H9 (cell line): ENCODE data around the gene CHSY1. TPM values are rescaled to one million over a fixed set of nuclear protein-coding genes. Genes with fewer than 3 reads are reported as not detected.

Experiments
- DNase-seq: peaks from one replicate; pipeline ENCODE4 v3.0.0-alpha.2; 2017
- H2AFZ ChIP-seq: one replicate; pipeline ENCODE4 v1.6.1; 2013; ENCODE audit warnings: mild to moderate bottlenecking, low read length, control low read depth, moderate library complexity
- H2AK5ac ChIP-seq: 2 replicates; pipeline ENCODE4 v1.6.1; 2013; ENCODE audit warnings: low read length, control low read depth, mixed read lengths; ENCODE audit not compliant: insufficient read length
- H2BK120ac ChIP-seq: one replicate; pipeline ENCODE4 v1.6.1; 2013; ENCODE audit warnings: low read depth, mild to moderate bottlenecking, low read length, control low read depth, inconsistent platforms; ENCODE audit not compliant: poor library complexity, severe bottlenecking
- H2BK12ac ChIP-seq: 2 replicates; pipeline ENCODE4 v1.6.1; 2013; ENCODE audit warnings: low read length, control low read depth, mixed read lengths, low read depth; ENCODE audit not compliant: insufficient read length
- H2BK15ac ChIP-seq: 2 replicates; pipeline ENCODE4 v1.6.1; 2013; ENCODE audit warnings: low read depth, low read length, control low read depth
- H2BK20ac ChIP-seq: one replicate; pipeline ENCODE4 v1.6.1; 2013; ENCODE audit warnings: low read depth, mild to moderate bottlenecking, low read length, control low read depth, inconsistent platforms; ENCODE audit not compliant: poor library complexity, severe bottlenecking
- H2BK5ac ChIP-seq: 2 replicates; pipeline ENCODE4 v1.6.1; 2013; ENCODE audit warnings: low read length, control low read depth, mixed read lengths; ENCODE audit not compliant: insufficient read length
- H3K14ac ChIP-seq: 2 replicates; pipeline ENCODE4 v1.6.1; 2013; ENCODE audit warnings: low read length, control low read depth; ENCODE audit not compliant: insufficient read depth
- H3K18ac ChIP-seq: 2 replicates; pipeline ENCODE4 v1.6.1; 2013; ENCODE audit warnings: low read depth, mild to moderate bottlenecking, mixed read lengths, low read length, control low read depth; ENCODE audit not compliant: insufficient read length
- H3K23ac ChIP-seq: 2 replicates; pipeline ENCODE4 v1.6.1; 2013; ENCODE audit warnings: low read length, control low read depth, mixed read lengths, low read depth; ENCODE audit not compliant: insufficient read length
- H3K23me2 ChIP-seq: 2 replicates; pipeline ENCODE4 v1.6.1; 2013; ENCODE audit warnings: low read depth, mild to moderate bottlenecking, mixed read lengths, low read length, control low read depth; ENCODE audit not compliant: insufficient read length, poor library complexity, severe bottlenecking
- H3K27ac ChIP-seq: 2 replicates; pipeline ENCODE4 v1.5.1; 2013; ENCODE audit warnings: low read length, control low read depth, mixed read lengths, low read depth; ENCODE audit not compliant: insufficient read length
- H3K27me3 ChIP-seq: 2 replicates; pipeline ENCODE4 v1.6.1; 2013; ENCODE audit warnings: low read length, control low read depth, inconsistent platforms; ENCODE audit not compliant: insufficient read depth
- H3K4ac ChIP-seq: 2 replicates; pipeline ENCODE4 v1.6.1; 2013; ENCODE audit warnings: low read depth, mild to moderate bottlenecking, control low read depth, inconsistent platforms, low read length, moderate library complexity
- H3K4me1 ChIP-seq: 2 replicates; pipeline ENCODE4 v1.6.1; 2013; ENCODE audit warnings: low read length, control low read depth, inconsistent platforms; ENCODE audit not compliant: insufficient read depth
- H3K4me2 ChIP-seq: 2 replicates; pipeline ENCODE4 v1.6.1; 2013; ENCODE audit warnings: low read length, control low read depth, mixed read lengths; ENCODE audit not compliant: insufficient read length, insufficient read depth
- H3K56ac ChIP-seq: 2 replicates; pipeline ENCODE4 v1.6.1; 2013; ENCODE audit warnings: low read depth, mild to moderate bottlenecking, mixed read lengths, low read length, control low read depth; ENCODE audit not compliant: insufficient read length
- H3K79me1 ChIP-seq: 2 replicates; pipeline ENCODE4 v1.6.1; 2013; ENCODE audit warnings: low read depth, mild to moderate bottlenecking, moderate library complexity, low read length, control low read depth, inconsistent platforms; ENCODE audit not compliant: insufficient read depth, poor library complexity, severe bottlenecking
- H3K79me2 ChIP-seq: 2 replicates; pipeline ENCODE4 v1.6.1; 2013; ENCODE audit warnings: low read length, control low read depth, inconsistent platforms; ENCODE audit not compliant: insufficient read depth
- H3K9ac ChIP-seq: 2 replicates; pipeline ENCODE4 v1.6.1; 2013; ENCODE audit warnings: low read length, control low read depth, mixed read lengths; ENCODE audit not compliant: insufficient read length; ENCODE audit errors: extremely low read depth
- H3K9me3 ChIP-seq: one replicate; pipeline ENCODE4 v1.6.1; 2013; ENCODE audit warnings: low read depth, low read length, inconsistent platforms; ENCODE audit not compliant: control insufficient read depth
- H3T11ph ChIP-seq: one replicate; pipeline ENCODE4 v1.6.1; 2013; ENCODE audit warnings: mild to moderate bottlenecking, low read length, control low read depth, inconsistent platforms
- H4K20me1 ChIP-seq: one replicate; pipeline ENCODE4 v1.6.1; 2013; ENCODE audit not compliant: control insufficient read depth, insufficient read length, insufficient read depth
- H4K5ac ChIP-seq: 2 replicates; pipeline ENCODE4 v1.6.1; 2013; ENCODE audit warnings: low read depth, mild to moderate bottlenecking, mixed read lengths, low read length, control low read depth; ENCODE audit not compliant: insufficient read length
- H4K8ac ChIP-seq: replicated peaks from 2 replicates; pipeline ENCODE4 v1.6.1; 2013; ENCODE audit warnings: low read length, control low read depth, mixed read lengths, low read depth; ENCODE audit not compliant: insufficient read length
- H4K91ac ChIP-seq: 2 replicates; pipeline ENCODE4 v1.6.1; 2013; ENCODE audit warnings: low read depth, mild to moderate bottlenecking, moderate library complexity, mixed read lengths, low read length, control low read depth; ENCODE audit not compliant: insufficient read length
- H3K27ac Mint-ChIP-seq, 3 experiments: 2 replicates in 2 of 3; 3 replicates in 1 of 3; pipeline ENCODE4 v1.8.0; 2020 to 2021; ENCODE audit warnings: mixed read lengths in 3 of 3, mild to moderate bottlenecking in 1 of 3, moderate library complexity in 1 of 3
- H3K27me3 Mint-ChIP-seq: 2 replicates; pipeline ENCODE4 v1.8.0; 2021; ENCODE audit warnings: low read depth, mild to moderate bottlenecking, moderate library complexity, mixed read lengths
- H3K36me3 Mint-ChIP-seq, 3 experiments: 2 replicates in 2 of 3; 3 replicates in 1 of 3; pipeline ENCODE4 v1.8.0; 2020 to 2021; ENCODE audit warnings: low read depth in 3 of 3, mixed read lengths in 3 of 3; ENCODE audit not compliant: insufficient read depth in 1 of 3
- H3K4me1 Mint-ChIP-seq, 2 experiments: 2 replicates each; pipeline ENCODE4 v1.8.0; 2020; ENCODE audit warnings: mixed read lengths in 2 of 2
- H3K4me3 Mint-ChIP-seq, 2 experiments: 2 replicates in 1 of 2; 3 replicates in 1 of 2; pipeline ENCODE4 v1.8.0; 2020 to 2021; ENCODE audit warnings: mild to moderate bottlenecking in 2 of 2, mixed read lengths in 2 of 2, moderate library complexity in 1 of 2
- H3K9me3 Mint-ChIP-seq, 2 experiments: 2 replicates in 1 of 2; 3 replicates in 1 of 2; pipeline ENCODE4 v1.8.0; 2020; ENCODE audit warnings: mild to moderate bottlenecking in 2 of 2, mixed read lengths in 2 of 2, moderate library complexity in 1 of 2
- CTCF ChIP-seq: fragments of 200-600 bp; sonication (generic); conservative IDR thresholded peaks from 3 replicates; pipeline ENCODE4 v1.8.0; 2021; ENCODE audit warnings: antibody characterized with exemption, mild to moderate bottlenecking
- WGBS: extraction: QIAGEN DNeasy Blood & Tissue Kit; methylation state at CpG from one replicate; pipeline ENCODE4 v1.1.7; 2013; ENCODE audit warnings: missing lambda C conversion rate, low lambda C conversion rate, mixed read lengths; ENCODE audit not compliant: insufficient read length; ENCODE audit errors: extremely low coverage; 5-methylcytosine and 5-hydroxymethylcytosine counted together
- total RNA-seq: library from RNA; stranded (reverse); gene quantifications from 2 replicates; pipeline ENCODE4 v1.2.1, GENCODE V29; 2021

Gene CHSY1
- total RNA-seq, 1 experiment from 2014 or later = 68.3 TPM

- H2BK20ac ChIP-seq = no peak overlapping the region
- WGBS = no CpG with 5 or more reads among the region's 20 CpGs
- TF ChIP-seq CTCF = no peak
- H4K5ac ChIP-seq = no peak overlapping the region
- H4K91ac ChIP-seq = no peak overlapping the region
- H3T11ph ChIP-seq = no peak overlapping the region
- H3K27ac ChIP-seq = no peak overlapping the region
- H3K4me3 Mint-ChIP-seq = no peak overlapping the region
- no peak overlapping the region for H2BK120ac ChIP-seq
- H3K9me3 Mint-ChIP-seq = peaks cover 7 to 18% of the 10 kb centered on the region in 2 experiments; a peak in 3 of 5 replicates
- H3K9ac ChIP-seq = no peak overlapping the region
- no peak overlapping the region; a peak in 1 of 7 replicates for H3K27ac Mint-ChIP-seq
- H3K4me2 ChIP-seq = no peak overlapping the region
- H2BK15ac ChIP-seq = no peak overlapping the region
- H3K4me1 Mint-ChIP-seq = peaks cover 3 to 5% of the 10 kb centered on the region in 2 experiments; a peak in 3 of 4 replicates
- H3K18ac ChIP-seq = no peak overlapping the region
- no peak overlapping the region for H2AK5ac ChIP-seq
- no peaks in the 10 kb centered on the region for H3K27me3 ChIP-seq
- no peak overlapping the region for H3K23ac ChIP-seq
- no peak for DNase-seq
- no peak overlapping the region for H2BK12ac ChIP-seq
- H4K20me1 ChIP-seq = no peaks in the 10 kb centered on the region
- H4K8ac ChIP-seq = no peak overlapping the region
- no peaks in the 10 kb centered on the region for H3K79me2 ChIP-seq
- no peak overlapping the region for H3K56ac ChIP-seq
- no peaks in the 10 kb centered on the region for H3K79me1 ChIP-seq
- no peaks in the 10 kb centered on the region; the same call in none of the 2 replicates for H3K4me1 ChIP-seq
- H3K23me2 ChIP-seq = no peaks in the 10 kb centered on the region
- no peak overlapping the region; the same call in 1 of the 2 replicates for H3K4ac ChIP-seq
- no peak overlapping the region for H2AFZ ChIP-seq
- H3K27me3 Mint-ChIP-seq = peaks cover 1% of the 10 kb centered on the region; the same call in 1 of the 2 replicates
- H3K9me3 ChIP-seq = no peaks in the 10 kb centered on the region
- no peak overlapping the region for H2BK5ac ChIP-seq
- no peak overlapping the region for H3K14ac ChIP-seq
- H3K36me3 Mint-ChIP-seq = peaks cover 7 to 11% (median 11%) of the 10 kb centered on the region in 3 experiments
These were observed 119.3 kb downstream of the CHSY1 start for GRCh38 chr15:101132390-101133180.
